Activated CD4-positive, alpha-beta memory T cell treated with anti-CD3 and anti-CD28 coated beads for 36 hours (primary cell): Measurements from ENCODE around the gene DNAJC16. TPM values are rescaled to one million over a fixed set of nuclear protein-coding genes. Genes with fewer than 3 reads are reported as not detected.
"Not testable (repeated sequence)": the region's sequence is repeated elsewhere in the genome, so short reads cannot be mapped to it uniquely, and the experiment has no call there.

ENCODE experiments used
- CTCF ChIA-PET: fragments of 350-600 bp; sonication (Branson Sonifier 250); formaldehyde crosslinking; loops from one replicate; lab custom pipeline; 2021; ENCODE audit warnings: antibody characterized with exemption, inconsistent platforms; lab: Charles Lee
- POLR2A ChIA-PET: fragments of 350-600 bp; sonication (Branson Sonifier 250); formaldehyde crosslinking; loops from one replicate; lab custom pipeline; 2021; ENCODE audit warnings: antibody characterized with exemption; lab: Charles Lee
- DNase-seq: peaks from one replicate; pipeline ENCODE4 v3.0.0-alpha.2; 2020
- H3K27ac Mint-ChIP-seq: one replicate; pipeline ENCODE4 v1.8.0; 2021; ENCODE audit warnings: mixed read lengths
- H3K27me3 Mint-ChIP-seq: one replicate; pipeline ENCODE4 v1.8.0; 2021; ENCODE audit warnings: mixed read lengths
- H3K36me3 Mint-ChIP-seq: one replicate; pipeline ENCODE4 v1.8.0; 2021; ENCODE audit warnings: mixed read lengths
- H3K4me1 Mint-ChIP-seq: one replicate; pipeline ENCODE4 v1.8.0; 2021; ENCODE audit warnings: low read depth, mixed read lengths
- H3K4me3 Mint-ChIP-seq: one replicate; pipeline ENCODE4 v1.8.0; 2021; ENCODE audit warnings: mild to moderate bottlenecking, mixed read lengths
- H3K9me3 Mint-ChIP-seq: one replicate; pipeline ENCODE4 v1.8.0; 2021; ENCODE audit warnings: mixed read lengths
- intact Hi-C: fragments of 100-400 bp; cut with micrococcal nuclease; formaldehyde crosslinking; loops from one replicate; pipeline ENCODE4 v1.15.1; 2023
- total RNA-seq, 2 experiments: library from RNA; stranded (reverse); gene quantifications; one replicate each; pipeline ENCODE4 v1.2.3, GENCODE V29; 2021

The DNAJC16 gene
- total RNA-seq, 2 experiments from 2014 or later = 10.0 to 10.4 TPM

DNA sequence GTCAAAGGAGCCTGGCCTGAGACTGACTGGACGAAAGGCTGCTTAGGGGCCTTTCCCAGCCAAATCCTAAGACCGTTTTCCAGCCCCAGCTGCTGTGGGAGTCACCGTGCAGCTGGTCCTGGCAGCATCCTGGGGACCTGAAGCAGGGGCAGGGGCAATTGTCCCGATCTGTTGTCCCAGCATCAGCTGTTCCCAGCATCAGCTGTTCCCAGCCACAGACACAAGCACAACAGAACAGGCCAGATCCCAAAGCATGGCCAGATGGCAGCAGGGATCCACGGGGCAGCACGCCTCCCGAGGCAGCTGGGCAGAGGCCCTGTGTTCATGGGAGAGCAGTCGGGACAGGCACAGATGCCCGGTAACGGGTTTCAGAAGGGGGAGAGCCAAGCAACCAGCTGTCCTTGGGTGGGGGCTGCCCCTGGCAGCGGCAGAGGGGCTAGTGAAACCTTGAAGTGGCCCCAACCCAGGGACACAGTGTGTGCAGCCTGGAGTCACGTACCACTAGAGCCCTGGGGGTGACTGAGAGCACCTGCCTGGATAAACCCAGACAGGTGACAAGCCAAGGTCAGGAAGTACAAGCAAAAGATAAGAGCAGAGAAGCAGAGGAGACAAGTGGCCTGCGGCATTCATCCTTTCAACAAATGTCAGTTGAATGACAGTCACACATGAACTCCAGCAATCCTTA lies 37.5 kb upstream of the DNAJC16 start:
- H3K27ac Mint-ChIP-seq = no peak overlapping the region
- ChIA-PET POLR2A (no interaction called here), CTCF (no interaction called here)
- H3K36me3 Mint-ChIP-seq = peaks cover 10% of the 10 kb centered on the region
- no peaks in the 10 kb centered on the region for H3K27me3 Mint-ChIP-seq
- DNase-seq = no peak
- intact Hi-C loops = no loop called here
- H3K4me3 Mint-ChIP-seq = no peak overlapping the region
- no peaks in the 10 kb centered on the region for H3K9me3 Mint-ChIP-seq
- no peaks in the 10 kb centered on the region for H3K4me1 Mint-ChIP-seq

DNA sequence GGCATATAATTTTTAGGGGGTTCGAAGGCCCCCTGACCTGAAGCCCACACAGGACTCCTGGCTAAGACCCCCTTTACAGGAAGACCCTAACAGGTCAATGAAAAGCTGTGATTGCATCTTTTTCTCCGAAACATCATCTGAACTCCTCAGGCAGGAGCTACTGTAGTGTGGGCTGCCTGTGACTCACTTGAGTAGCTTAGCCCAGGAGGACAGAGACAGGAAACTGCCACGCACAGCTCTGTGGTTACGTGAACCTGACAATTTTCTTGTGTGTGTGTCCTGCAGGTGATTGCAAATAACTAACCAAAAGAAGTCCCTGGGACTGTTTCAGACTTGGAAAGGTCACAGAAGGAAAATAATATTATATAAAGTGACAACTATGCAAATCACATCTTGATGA lies 35.6 kb upstream of the DNAJC16 start:
- H3K36me3 Mint-ChIP-seq = peaks cover 16% of the 10 kb centered on the region
- CTCF ChIA-PET = interaction anchor here (1.1 kb wide), 1 partner anchor 9 kb away, joined by 3 read pairs; no protein-coding TSS in a partner anchor
- H3K27me3 Mint-ChIP-seq, intact Hi-C loops, H3K9me3 Mint-ChIP-seq, H3K4me3 Mint-ChIP-seq, H3K27ac Mint-ChIP-seq, POLR2A ChIA-PET, H3K4me1 Mint-ChIP-seq: not testable (repeated sequence)
- peak; percentile 34 for DNase-seq

DNA sequence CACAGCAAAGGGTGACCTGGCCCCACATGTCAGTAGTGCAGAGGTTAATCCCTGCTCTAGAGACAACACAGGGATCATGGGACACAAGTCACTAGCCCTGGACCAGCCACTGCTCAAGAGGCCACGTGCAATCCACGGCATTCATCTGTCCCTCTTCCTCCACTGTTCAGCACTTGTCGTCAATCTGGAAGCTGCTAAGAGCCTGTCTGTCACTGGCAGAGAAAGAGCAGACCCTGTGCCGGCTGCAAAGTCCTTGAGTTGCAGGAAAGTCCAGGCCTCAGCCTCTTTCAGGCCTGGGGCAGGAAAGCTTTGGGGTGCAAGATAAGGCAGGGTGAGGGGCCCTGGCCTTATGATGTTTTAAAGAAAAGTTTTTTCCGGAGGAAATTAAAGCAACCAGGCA lies 34.1 kb upstream of the DNAJC16 start:
- Mint-ChIP-seq H3K4me1 (no peaks in the 10 kb centered on the region), H3K9me3 (peaks cover under 1% of the 10 kb centered on the region), H3K36me3 (peaks cover 14% of the 10 kb centered on the region), H3K27me3 (no peaks in the 10 kb centered on the region), H3K27ac (no peak overlapping the region), H3K4me3 (no peak overlapping the region)
- no peak for DNase-seq
- intact Hi-C loops = no loop called here
- ChIA-PET POLR2A (no interaction called here), CTCF (no interaction called here)

DNA sequence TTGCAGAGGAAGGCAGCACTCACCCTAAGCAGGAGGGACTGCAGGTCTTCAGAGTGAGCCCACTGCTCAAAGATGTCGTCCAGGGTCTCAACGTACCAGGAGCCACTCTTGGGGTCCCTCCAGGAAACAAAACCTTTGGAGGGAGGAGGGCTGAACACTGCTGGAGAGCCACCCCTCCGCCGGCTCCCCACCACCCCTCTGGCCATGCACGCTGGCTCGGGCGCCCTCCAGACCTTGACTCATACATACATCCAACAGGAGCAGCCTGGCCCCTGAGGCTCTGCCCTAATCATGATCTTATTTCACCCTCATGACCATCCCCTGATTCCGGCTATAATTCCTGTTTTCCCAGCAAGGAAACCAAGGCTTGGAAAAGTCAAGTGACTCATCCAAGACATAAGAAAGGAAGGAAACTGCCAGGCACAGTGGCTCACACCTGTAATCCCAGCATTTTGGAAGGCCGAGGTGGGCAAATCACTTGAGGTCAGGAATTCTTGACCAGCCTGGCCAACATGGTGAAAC lies 32.7 kb upstream of the DNAJC16 start:
- no peak for DNase-seq
- POLR2A ChIA-PET = no interaction called here
- Mint-ChIP-seq H3K9me3 (peaks cover 4% of the 10 kb centered on the region), H3K4me1 (no peaks in the 10 kb centered on the region), H3K36me3 (peaks cover 18% of the 10 kb centered on the region), H3K27ac (no peak overlapping the region), H3K27me3 (no peaks in the 10 kb centered on the region), H3K4me3 (no peak overlapping the region)
- intact Hi-C loops = no loop called here
- CTCF ChIA-PET = no interaction called here

DNA sequence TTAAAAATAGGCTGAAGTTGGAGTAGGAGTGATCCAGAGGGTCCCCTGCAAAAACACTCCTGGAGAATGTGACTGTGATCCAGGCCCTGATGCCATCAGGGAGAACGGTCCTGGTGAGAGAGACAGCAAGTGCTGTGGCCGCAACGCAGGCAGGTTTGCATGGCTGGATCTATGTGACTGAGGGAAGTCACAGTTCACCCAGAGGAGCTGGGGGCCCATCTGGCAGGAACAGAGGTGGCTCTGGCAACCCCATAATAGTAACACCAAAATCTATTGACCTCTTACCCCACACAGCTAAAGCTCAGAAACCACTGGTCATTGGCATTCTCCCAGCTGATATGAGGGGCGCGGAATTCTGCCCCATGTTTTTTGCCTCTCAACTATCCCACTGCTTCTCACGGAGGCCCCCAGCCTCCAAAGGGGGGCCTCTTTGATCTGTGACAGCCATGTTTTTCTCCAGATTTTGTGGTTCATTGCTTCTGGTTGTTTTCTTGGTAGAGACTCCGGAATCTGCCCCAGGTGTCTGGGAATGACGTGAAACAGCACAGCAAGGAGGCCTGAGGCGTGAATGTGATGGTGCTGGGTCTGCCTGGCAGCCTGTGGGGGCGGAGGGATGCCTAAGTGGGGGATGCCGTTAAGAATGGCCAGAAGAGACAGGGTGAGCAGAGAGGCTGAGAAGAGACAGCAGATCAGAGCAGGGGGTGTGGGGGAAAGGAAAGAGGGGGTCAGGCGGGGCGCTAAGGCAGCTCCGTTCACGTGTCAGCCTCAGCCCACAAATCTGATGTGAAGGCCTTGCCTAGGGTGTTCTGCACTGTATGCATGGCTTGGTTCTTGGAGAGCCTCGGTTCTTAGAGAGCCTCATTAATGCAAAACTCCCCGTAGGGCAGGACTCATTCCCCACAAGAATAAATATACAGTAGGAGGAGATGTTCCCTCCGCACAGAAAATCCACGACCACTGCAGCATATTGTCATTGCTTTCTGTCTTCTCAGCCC lies 26.2 kb upstream of the DNAJC16 start:
- Mint-ChIP-seq H3K27ac (no peak overlapping the region), H3K4me3 (no peak overlapping the region), H3K36me3 (peaks cover 7% of the 10 kb centered on the region), H3K27me3 (no peaks in the 10 kb centered on the region), H3K9me3 (peaks cover 4% of the 10 kb centered on the region), H3K4me1 (no peaks in the 10 kb centered on the region)
- CTCF ChIA-PET = interaction anchor here (0.6 to 1.6 kb wide), 7 partner anchors 7 to 177 kb away, joined by 3 to 7 read pairs (median 3); no protein-coding TSS in a partner anchor
- DNase-seq = no peak
- POLR2A ChIA-PET = interaction anchor here (0.6 kb wide), 1 partner anchor 41 kb away, joined by 4 read pairs; no protein-coding TSS in a partner anchor
- intact Hi-C loops = loop anchor here (5.0 kb wide), 1 partner anchor 178 kb away; no protein-coding TSS in a partner anchor

DNA sequence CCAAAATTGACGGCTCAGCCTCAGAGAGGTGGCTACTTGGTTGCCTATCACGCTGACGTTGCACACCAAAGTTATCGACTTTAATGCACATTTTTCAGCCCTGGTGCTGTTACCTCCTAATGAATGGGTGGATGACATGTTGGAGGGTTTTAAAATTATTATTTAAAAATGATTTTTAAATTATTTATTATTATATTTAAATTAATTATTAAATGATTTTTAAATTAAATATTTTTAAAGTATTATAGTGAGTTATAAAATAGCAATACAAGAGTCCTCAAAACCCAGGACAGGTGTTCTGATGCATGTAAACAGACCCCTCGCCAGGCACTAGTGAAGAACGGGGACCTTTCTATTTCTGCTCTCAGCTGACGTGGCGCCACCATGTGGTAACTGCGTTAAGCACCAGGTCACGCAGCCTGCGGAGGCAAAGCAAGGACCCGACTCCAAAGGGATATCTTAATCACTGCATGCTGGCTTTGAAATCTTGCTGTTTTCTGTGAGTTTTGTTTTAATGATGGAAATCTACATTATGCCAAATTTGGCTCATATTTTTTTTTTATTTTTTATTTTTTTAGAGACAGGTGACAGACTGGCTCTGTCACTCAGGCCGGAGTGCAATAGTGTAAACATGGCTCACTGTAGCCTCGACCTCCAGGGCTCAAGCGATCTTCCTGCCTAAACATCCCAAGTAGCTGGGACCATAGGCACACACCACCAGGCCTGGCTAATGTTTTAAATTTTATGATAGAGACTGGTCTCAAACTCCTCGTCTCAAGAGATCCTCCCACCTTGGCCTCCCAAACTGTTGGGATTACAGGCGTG lies 25.2 kb upstream of the DNAJC16 start:
- no peaks in the 10 kb centered on the region for H3K4me1 Mint-ChIP-seq
- H3K27me3 Mint-ChIP-seq = no peaks in the 10 kb centered on the region
- H3K36me3 Mint-ChIP-seq = peaks cover 5% of the 10 kb centered on the region
- ChIA-PET CTCF (interaction anchor here (0.7 to 1.6 kb wide), 4 partner anchors 8 to 184 kb away, joined by 3 to 7 read pairs (median 5); no protein-coding TSS in a partner anchor), POLR2A (no interaction called here)
- peaks cover 4% of the 10 kb centered on the region for H3K9me3 Mint-ChIP-seq
- H3K27ac Mint-ChIP-seq = no peak overlapping the region
- peak; percentile 73 for DNase-seq
- intact Hi-C loops = loop anchor here (5.0 kb wide), 1 partner anchor 179 kb away; no protein-coding TSS in a partner anchor
- no peak overlapping the region for H3K4me3 Mint-ChIP-seq

DNA sequence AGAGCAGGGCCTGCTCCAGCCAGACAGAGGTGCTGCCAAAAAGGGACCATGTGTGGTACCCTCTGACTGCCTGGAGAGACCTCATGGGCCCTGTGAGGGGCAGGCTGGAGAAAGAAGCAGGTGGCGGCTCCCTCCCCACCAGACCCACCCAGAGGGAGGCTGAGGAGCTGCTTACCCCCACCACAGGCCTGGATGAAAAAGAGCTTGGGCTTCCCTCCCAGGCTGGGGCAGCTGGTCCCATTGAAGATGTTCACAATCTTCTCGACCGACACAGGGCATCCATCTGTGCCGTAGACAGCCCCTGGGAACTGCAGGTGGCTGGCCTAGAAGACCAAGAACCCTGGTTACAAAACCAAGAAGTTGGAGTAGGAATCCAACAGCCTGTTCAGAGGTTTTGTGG lies 22.2 kb upstream of the DNAJC16 start:
- no peaks in the 10 kb centered on the region for H3K9me3 Mint-ChIP-seq
- no peaks in the 10 kb centered on the region for H3K4me1 Mint-ChIP-seq
- no peaks in the 10 kb centered on the region for H3K36me3 Mint-ChIP-seq
- no peak overlapping the region for H3K4me3 Mint-ChIP-seq
- CTCF ChIA-PET = no interaction called here
- no peak overlapping the region for H3K27ac Mint-ChIP-seq
- DNase-seq = no peak
- no peaks in the 10 kb centered on the region for H3K27me3 Mint-ChIP-seq
- POLR2A ChIA-PET = interaction anchor here (0.6 kb wide), 1 partner anchor 77 kb away, joined by 3 read pairs; no protein-coding TSS in a partner anchor
- intact Hi-C loops = loop anchor here (5.0 kb wide), 1 partner anchor 182 kb away; no protein-coding TSS in a partner anchor

DNA sequence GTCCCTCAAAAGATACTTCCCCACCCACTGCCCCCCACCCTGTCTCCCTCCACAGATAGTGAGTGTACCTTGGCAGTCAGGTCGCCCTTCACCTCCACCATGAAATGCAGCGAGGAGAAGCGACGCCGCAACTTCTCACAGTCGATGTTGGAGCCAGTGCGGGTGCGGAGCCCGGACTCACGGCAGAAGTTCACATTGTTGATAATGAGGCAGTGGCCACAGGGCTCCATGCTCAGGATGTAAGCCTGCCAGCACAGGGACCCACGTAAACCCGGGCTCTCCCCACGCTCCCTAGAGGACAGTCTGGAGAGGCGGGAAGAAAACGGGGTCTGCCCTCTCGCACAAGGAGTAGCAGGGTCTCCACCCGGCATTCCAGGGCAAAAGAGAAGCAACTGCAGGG lies 19.8 kb upstream of the DNAJC16 start:
- no peak for DNase-seq
- Mint-ChIP-seq H3K27ac (no peak overlapping the region), H3K36me3 (no peaks in the 10 kb centered on the region), H3K9me3 (no peaks in the 10 kb centered on the region), H3K27me3 (no peaks in the 10 kb centered on the region), H3K4me1 (peaks cover 2% of the 10 kb centered on the region), H3K4me3 (no peak overlapping the region)
- POLR2A ChIA-PET = no interaction called here
- intact Hi-C loops = no loop called here
- CTCF ChIA-PET = no interaction called here

DNA sequence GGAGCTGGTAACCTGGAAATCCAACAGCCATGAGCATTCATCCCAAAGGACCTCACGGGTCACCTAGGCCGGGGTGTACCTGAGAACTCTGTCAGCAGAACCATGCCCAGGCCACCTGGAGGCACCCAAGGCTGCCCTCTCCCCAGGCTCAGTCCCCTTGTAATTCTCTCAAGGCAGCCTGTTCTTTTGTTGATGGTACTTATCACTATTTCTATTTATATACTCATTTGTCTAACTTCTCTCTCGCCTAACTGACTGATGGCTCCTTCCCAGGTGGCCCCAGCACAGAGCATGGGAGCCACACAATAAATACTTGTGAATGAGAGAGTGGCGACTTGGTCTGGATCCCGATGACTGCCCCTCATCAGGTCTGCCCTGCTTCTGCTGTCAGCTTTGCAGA lies 19.4 kb upstream of the DNAJC16 start:
- peaks cover 2% of the 10 kb centered on the region for H3K4me1 Mint-ChIP-seq
- POLR2A ChIA-PET = no interaction called here
- no peaks in the 10 kb centered on the region for H3K9me3 Mint-ChIP-seq

DNA sequence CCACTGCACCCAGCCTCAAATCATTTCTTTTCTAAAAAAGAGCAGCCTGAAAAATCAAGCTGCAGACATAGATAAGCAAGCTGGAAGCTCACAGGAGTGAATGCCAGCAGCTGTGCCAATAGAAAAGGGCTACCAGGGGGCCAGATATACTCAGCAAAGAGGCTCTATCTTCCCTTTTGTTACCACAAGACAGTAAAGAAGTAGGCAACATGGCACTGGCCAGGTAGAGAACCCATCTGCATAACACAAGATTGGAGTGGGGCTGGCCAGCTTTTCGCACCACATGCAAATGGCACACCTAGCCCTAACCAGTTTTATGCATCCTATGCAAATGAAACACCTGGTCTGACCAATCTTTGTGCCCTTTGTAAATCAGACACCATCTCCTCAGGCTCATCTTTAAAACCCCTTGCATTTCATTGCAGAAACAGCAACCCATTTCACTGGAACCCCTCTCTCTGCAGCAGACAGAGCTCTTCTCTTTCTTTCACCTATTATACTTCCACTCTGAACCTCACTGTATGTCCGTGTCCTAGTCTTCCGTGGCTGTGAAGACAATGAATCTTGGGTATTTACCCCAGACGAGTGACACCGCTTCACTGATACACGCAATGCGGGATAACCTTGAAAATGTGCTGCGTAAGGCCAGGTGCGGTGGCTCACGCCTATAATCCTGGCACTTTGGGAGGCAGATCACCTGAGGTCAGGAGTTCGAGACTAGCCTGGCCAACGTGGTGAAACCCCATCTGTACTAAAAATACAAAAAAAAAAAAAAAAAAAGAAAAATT lies 17.8 kb upstream of the DNAJC16 start:
- peaks cover 4% of the 10 kb centered on the region for H3K36me3 Mint-ChIP-seq
- no peak overlapping the region for H3K27ac Mint-ChIP-seq
- intact Hi-C loops = no loop called here
- no peaks in the 10 kb centered on the region for H3K9me3 Mint-ChIP-seq
- H3K4me3 Mint-ChIP-seq = no peak overlapping the region
- DNase-seq = no peak
- ChIA-PET POLR2A (no interaction called here), CTCF (no interaction called here)
- no peaks in the 10 kb centered on the region for H3K27me3 Mint-ChIP-seq
- peaks cover 2% of the 10 kb centered on the region for H3K4me1 Mint-ChIP-seq

More for the DNA sequence above, 19.4 kb upstream of the DNAJC16 start:
- no peak overlapping the region for H3K4me3 Mint-ChIP-seq
- H3K36me3 Mint-ChIP-seq = peaks cover 2% of the 10 kb centered on the region
- CTCF ChIA-PET = no interaction called here
- DNase-seq = no peak
- H3K27me3 Mint-ChIP-seq = no peaks in the 10 kb centered on the region
- H3K27ac Mint-ChIP-seq = no peak overlapping the region
- intact Hi-C loops = no loop called here

DNA sequence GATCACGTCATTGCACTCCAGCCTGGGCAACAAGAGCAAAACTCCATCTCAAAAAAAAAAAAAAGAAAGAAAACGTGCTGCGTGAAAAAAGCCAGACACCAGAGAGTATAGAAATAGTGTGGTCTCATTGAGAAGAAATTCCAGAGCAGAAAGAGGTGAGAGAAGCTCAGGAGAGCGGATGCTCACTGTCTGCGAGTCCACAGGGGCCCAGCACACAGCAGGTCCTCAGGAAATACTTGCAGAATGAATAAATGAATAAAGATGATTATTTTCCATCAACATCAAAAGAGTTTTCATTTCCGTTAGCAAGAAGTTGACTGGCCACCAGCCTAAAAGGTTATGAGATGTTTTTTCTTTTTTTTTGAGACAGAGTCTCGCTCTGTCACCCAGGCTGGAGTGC lies 17.1 kb upstream of the DNAJC16 start:
- Mint-ChIP-seq H3K27me3 (no peaks in the 10 kb centered on the region), H3K4me3 (no peak overlapping the region), H3K4me1 (peaks cover 5% of the 10 kb centered on the region), H3K9me3 (no peaks in the 10 kb centered on the region), H3K27ac (no peak overlapping the region), H3K36me3 (peaks cover 4% of the 10 kb centered on the region)
- CTCF ChIA-PET = no interaction called here
- no peak for DNase-seq
- POLR2A ChIA-PET = no interaction called here
- intact Hi-C loops = no loop called here
